ENCODE results near the gene FAAP100.

FAAP100 gene

GRCh38 chr17:81524865-81525159, 27.3 kb downstream of the FAAP100 start:
- no peak for DNase-seq (ENCODE audit: low read depth)

- no peak for DNase-seq (ENCODE audit: low read depth)
Measured at GRCh38 chr17:81524039-81524864, 27.9 kb downstream of the FAAP100 start.

- peak; percentile 37 for DNase-seq (ENCODE audit: low read depth)
Measured at GRCh38 chr17:81523402-81524038, 28.6 kb downstream of the FAAP100 start.

- no peak for DNase-seq (ENCODE audit: low read depth)
Measured at GRCh38 chr17:81522491-81523401, 29.4 kb downstream of the FAAP100 start.

GRCh38 chr17:81520021-81520901, 31.9 kb downstream of the FAAP100 start:
- DNase-seq (ENCODE audit: low read depth): no peak

GRCh38 chr17:81519284-81520020, 32.7 kb downstream of the FAAP100 start:
- peak; percentile 45 for DNase-seq (ENCODE audit: low read depth)

GRCh38 chr17:81518785-81519283, 33.3 kb downstream of the FAAP100 start:
- DNase-seq (ENCODE audit: low read depth): peak; percentile 53

GRCh38 chr17:81518113-81518784, 33.9 kb downstream of the FAAP100 start:
- DNase-seq (ENCODE audit: low read depth): peak; percentile 34

- peak; percentile 42 for DNase-seq (ENCODE audit: low read depth)
Measured at GRCh38 chr17:81517339-81518112, 34.6 kb downstream of the FAAP100 start.

- DNase-seq (ENCODE audit: low read depth): no peak
Measured at GRCh38 chr17:81517009-81517338, 35.2 kb downstream of the FAAP100 start.

- no peak for DNase-seq (ENCODE audit: low read depth)
Measured at GRCh38 chr17:81516439-81516838, 35.7 kb downstream of the FAAP100 start.

GRCh38 chr17:81515530-81516041, 36.6 kb downstream of the FAAP100 start:
- no peak for DNase-seq (ENCODE audit: low read depth)

- peak; percentile 92 for DNase-seq (ENCODE audit: low read depth)
Measured at GRCh38 chr17:81514739-81515529, 37.2 kb downstream of the FAAP100 start.

GRCh38 chr17:81514489-81514738, 37.7 kb downstream of the FAAP100 start:
- DNase-seq (ENCODE audit: low read depth): no peak

- peak; percentile 82 for DNase-seq (ENCODE audit: low read depth)
Measured at GRCh38 chr17:81513753-81514488, 38.2 kb downstream of the FAAP100 start.

- peak; percentile 70 for DNase-seq (ENCODE audit: low read depth)
Measured at GRCh38 chr17:81513372-81513752, 38.8 kb downstream of the FAAP100 start.

GRCh38 chr17:81512562-81513371, 39.4 kb downstream of the FAAP100 start, which contains the start of gene ACTG1:
ACTG1 (minus strand) TSS chr17:81512799; CDS start chr17:81512354, 445 bp downstream.
- DNase-seq (ENCODE audit: low read depth): peak; percentile 94
